ENCODE data around the gene MBD6.
"Not testable (repeated sequence)": the region's sequence is repeated elsewhere in the genome, so short reads cannot be mapped to it uniquely, and the experiment has no call there.

Gene MBD6

GRCh38 chr12:57498132-57498502, 24.5 kb upstream of the MBD6 start:
- Histone ChIP-seq H3K27ac (replicated peaks) (no peak overlapping the region), H3K27me3 (ENCODE audit: insufficient read depth, poor library complexity, severe bottlenecking) (no peaks in the 10 kb centered on the region), H3K4me3 (replicated peaks; ENCODE audit: insufficient read depth, low read length) (no peak overlapping the region)
- TF ChIP-seq SPI1 (IDR thresholded peaks at IDR 0.05; ENCODE audit: borderline replicate concordance, low read depth) (no peak), GABPA (IDR thresholded peaks at IDR 0.05; ENCODE audit: low read depth) (no peak), POLR2AphosphoS5 (IDR thresholded peaks at IDR 0.05; ENCODE audit: low read depth) (no peak)
- TF ChIP-seq, protein P1, sequence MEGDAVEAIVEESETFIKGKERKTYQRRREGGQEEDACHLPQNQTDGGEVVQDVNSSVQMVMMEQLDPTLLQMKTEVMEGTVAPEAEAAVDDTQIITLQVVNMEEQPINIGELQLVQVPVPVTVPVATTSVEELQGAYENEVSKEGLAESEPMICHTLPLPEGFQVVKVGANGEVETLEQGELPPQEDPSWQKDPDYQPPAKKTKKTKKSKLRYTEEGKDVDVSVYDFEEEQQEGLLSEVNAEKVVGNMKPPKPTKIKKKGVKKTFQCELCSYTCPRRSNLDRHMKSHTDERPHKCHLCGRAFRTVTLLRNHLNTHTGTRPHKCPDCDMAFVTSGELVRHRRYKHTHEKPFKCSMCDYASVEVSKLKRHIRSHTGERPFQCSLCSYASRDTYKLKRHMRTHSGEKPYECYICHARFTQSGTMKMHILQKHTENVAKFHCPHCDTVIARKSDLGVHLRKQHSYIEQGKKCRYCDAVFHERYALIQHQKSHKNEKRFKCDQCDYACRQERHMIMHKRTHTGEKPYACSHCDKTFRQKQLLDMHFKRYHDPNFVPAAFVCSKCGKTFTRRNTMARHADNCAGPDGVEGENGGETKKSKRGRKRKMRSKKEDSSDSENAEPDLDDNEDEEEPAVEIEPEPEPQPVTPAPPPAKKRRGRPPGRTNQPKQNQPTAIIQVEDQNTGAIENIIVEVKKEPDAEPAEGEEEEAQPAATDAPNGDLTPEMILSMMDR (IDR thresholded peaks at IDR 0.05; ENCODE audit: insufficient read depth, low read length): no peak
- TF ChIP-seq, protein P2, sequence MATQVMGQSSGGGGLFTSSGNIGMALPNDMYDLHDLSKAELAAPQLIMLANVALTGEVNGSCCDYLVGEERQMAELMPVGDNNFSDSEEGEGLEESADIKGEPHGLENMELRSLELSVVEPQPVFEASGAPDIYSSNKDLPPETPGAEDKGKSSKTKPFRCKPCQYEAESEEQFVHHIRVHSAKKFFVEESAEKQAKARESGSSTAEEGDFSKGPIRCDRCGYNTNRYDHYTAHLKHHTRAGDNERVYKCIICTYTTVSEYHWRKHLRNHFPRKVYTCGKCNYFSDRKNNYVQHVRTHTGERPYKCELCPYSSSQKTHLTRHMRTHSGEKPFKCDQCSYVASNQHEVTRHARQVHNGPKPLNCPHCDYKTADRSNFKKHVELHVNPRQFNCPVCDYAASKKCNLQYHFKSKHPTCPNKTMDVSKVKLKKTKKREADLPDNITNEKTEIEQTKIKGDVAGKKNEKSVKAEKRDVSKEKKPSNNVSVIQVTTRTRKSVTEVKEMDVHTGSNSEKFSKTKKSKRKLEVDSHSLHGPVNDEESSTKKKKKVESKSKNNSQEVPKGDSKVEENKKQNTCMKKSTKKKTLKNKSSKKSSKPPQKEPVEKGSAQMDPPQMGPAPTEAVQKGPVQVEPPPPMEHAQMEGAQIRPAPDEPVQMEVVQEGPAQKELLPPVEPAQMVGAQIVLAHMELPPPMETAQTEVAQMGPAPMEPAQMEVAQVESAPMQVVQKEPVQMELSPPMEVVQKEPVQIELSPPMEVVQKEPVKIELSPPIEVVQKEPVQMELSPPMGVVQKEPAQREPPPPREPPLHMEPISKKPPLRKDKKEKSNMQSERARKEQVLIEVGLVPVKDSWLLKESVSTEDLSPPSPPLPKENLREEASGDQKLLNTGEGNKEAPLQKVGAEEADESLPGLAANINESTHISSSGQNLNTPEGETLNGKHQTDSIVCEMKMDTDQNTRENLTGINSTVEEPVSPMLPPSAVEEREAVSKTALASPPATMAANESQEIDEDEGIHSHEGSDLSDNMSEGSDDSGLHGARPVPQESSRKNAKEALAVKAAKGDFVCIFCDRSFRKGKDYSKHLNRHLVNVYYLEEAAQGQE (IDR thresholded peaks at IDR 0.05; ENCODE audit: insufficient replicate concordance, low read depth): no peak
- no peak for DNase-seq (ENCODE audit: low read depth in 1 of 2, low spot score in 1 of 2)

GRCh38 chr12:57498571-57498970, 24.1 kb upstream of the MBD6 start:
- no peak overlapping the region for H3K4me3 ChIP-seq (replicated peaks; ENCODE audit: insufficient read depth, low read length)
- no peak overlapping the region for H3K27ac ChIP-seq (replicated peaks)
- TF ChIP-seq GABPA (IDR thresholded peaks at IDR 0.05; ENCODE audit: low read depth) (no peak), POLR2AphosphoS5 (IDR thresholded peaks at IDR 0.05; ENCODE audit: low read depth) (no peak), SPI1 (IDR thresholded peaks at IDR 0.05; ENCODE audit: borderline replicate concordance, low read depth) (no peak)
- TF ChIP-seq, protein P1 (IDR thresholded peaks at IDR 0.05; ENCODE audit: insufficient read depth, low read length): no peak
- TF ChIP-seq, protein P2 (IDR thresholded peaks at IDR 0.05; ENCODE audit: insufficient replicate concordance, low read depth): no peak
- DNase-seq (ENCODE audit: low read depth in 1 of 2, low spot score in 1 of 2): no peak
- no peaks in the 10 kb centered on the region for H3K27me3 ChIP-seq (ENCODE audit: insufficient read depth, poor library complexity, severe bottlenecking)

- Histone ChIP-seq H3K27ac (replicated peaks) (no peak overlapping the region), H3K27me3 (ENCODE audit: insufficient read depth, poor library complexity, severe bottlenecking) (no peaks in the 10 kb centered on the region), H3K4me3 (replicated peaks; ENCODE audit: insufficient read depth, low read length) (no peak overlapping the region)
- DNase-seq (ENCODE audit: low read depth in 1 of 2, low spot score in 1 of 2): no peak
- TF ChIP-seq, protein P1 (IDR thresholded peaks at IDR 0.05; ENCODE audit: insufficient read depth, low read length): no peak
- TF ChIP-seq GABPA (IDR thresholded peaks at IDR 0.05; ENCODE audit: low read depth): no peak
- TF ChIP-seq, protein P2 (IDR thresholded peaks at IDR 0.05; ENCODE audit: insufficient replicate concordance, low read depth): no peak
- no peak for TF ChIP-seq POLR2AphosphoS5 (IDR thresholded peaks at IDR 0.05; ENCODE audit: low read depth)
- no peak for TF ChIP-seq SPI1 (IDR thresholded peaks at IDR 0.05; ENCODE audit: borderline replicate concordance, low read depth)
These were observed 22.4 kb upstream of the MBD6 start for GRCh38 chr12:57500213-57500612.

DNA sequence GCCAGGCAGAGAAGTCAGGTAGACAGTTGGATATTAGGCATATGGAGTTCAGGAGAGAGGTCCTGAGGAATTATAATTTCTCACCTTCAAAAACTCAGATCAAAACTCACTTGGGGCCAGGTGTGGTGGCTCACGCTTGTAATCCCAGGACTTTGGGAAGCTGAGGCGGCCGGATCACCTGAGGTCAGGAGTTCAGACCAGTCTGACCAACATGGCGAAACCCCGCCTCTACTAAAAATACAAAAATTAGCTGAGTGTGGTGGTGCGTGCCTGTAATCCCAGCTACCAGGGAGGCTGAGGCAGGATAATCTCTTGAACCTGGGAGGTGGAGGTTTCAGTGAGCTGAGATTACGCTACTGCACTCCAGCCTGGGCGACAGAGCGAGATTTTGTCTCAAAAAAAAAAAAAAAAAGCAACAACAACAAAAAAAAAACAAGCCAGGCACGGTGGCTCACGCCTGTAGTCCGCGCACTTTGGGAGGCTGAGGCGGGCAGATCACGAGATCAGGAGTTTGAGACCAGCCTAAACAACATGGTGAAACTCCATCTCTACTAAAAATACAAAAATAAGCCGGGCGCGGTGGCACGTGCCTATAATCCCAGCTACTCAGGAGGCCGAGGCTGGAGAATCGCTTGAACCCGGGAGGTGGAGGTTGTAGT, 20.2 kb upstream of the MBD6 start:
- not testable (repeated sequence) for H3K27ac ChIP-seq (replicated peaks); H3K27me3 ChIP-seq (ENCODE audit: insufficient read depth, poor library complexity, severe bottlenecking); DNase-seq (ENCODE audit: low read depth in 1 of 2, low spot score in 1 of 2); H3K4me3 ChIP-seq (replicated peaks; ENCODE audit: insufficient read depth, low read length)

DNA sequence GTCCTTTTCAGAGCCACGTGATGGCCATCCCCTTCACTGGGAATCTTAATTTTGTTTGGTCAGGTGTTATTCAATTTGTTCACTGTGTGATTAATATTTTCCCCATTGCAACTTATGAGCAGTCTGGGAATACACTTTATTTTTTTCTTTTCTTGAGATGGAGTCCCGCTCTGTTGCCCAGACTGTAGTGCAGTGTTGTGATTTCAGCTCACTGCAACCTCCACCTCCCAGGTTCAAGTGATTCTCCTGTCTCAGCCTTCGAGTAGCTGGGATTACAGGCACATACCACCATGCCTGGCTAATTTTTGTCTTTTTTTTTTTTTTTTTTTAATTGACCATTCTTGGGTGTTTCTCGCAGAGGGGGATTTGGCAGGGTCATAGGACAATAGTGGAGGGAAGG, 16.1 kb upstream of the MBD6 start:
- H3K4me3 ChIP-seq (replicated peaks; ENCODE audit: insufficient read depth, low read length); H3K27ac ChIP-seq (replicated peaks): not testable (repeated sequence)

DNA sequence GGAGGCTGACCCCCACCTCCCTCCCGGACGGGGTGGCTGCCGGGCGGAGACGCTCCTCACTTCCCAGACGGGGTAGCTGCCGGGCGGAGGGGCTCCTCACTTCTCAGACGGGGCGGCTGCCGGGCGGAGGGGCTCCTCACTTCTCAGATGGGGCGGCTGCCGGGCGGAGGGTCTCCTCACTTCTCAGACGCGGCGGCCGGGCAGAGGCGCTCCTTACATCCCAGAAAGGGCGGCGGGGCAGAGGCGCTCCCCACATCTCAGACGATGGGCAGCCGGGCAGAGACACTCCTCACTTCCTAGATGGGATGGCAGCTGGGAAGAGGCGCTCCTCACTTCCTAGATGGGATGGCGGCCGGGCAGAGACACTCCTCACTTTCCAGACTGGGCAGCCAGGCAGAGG, 14.8 kb upstream of the MBD6 start:
- H3K27ac ChIP-seq (replicated peaks); H3K27me3 ChIP-seq (ENCODE audit: insufficient read depth, poor library complexity, severe bottlenecking); H3K4me3 ChIP-seq (replicated peaks; ENCODE audit: insufficient read depth, low read length); DNase-seq (ENCODE audit: low read depth in 1 of 2, low spot score in 1 of 2): not testable (repeated sequence)

More for the DNA sequence above, 16.1 kb upstream of the MBD6 start:
- not testable (repeated sequence) for DNase-seq (ENCODE audit: low read depth in 1 of 2, low spot score in 1 of 2); H3K27me3 ChIP-seq (ENCODE audit: insufficient read depth, poor library complexity, severe bottlenecking)

All from HL-60 (cell line).